ENCODE results near the gene MCM10. TPM values are rescaled to one million over a fixed set of nuclear protein-coding genes. Genes with fewer than 3 reads are reported as not detected.

Gene MCM10
- total and polyA plus RNA-seq, 10 of the 15 experiments (the other 5 are each of a cell fraction or from before 2014, with no cell fraction given): 5.8 to 35.1 (median 23.7) TPM

- H3K79me2 ChIP-seq (ENCODE audit: control insufficient read depth, insufficient read depth, low read length): no peaks in the 10 kb centered on the region
- no peak overlapping the region for H3K4me2 ChIP-seq (ENCODE audit: control insufficient read depth, insufficient read depth)
- no peak for FAIRE-seq
- H3K9ac ChIP-seq (ENCODE audit: control insufficient read depth, insufficient read depth, low read length): no peak overlapping the region
- H3K36me3 ChIP-seq (ENCODE audit: control insufficient read depth in 2 of 2, insufficient read depth in 2 of 2, low read length in 1 of 2): peaks cover 0 to 13% of the 10 kb centered on the region in 2 experiments; a peak in 3 of 4 replicates
- in situ Hi-C loops (cut with MboI) (no loop called here), intact Hi-C loops (cut with micrococcal nuclease; ENCODE audit: unreplicated experiment) (no loop called here)
- TF ChIP-seq CHD1 (IDR thresholded peaks at IDR 0.05; ENCODE audit: low read depth, low read length) (no peak), JUNB (IDR thresholded peaks at IDR 0.05) (no peak), NRF1 (conservative IDR thresholded peaks at IDR 0.05; ENCODE audit: low read depth, low read length) (no peak), POLR2AphosphoS5 (IDR thresholded peaks at IDR 0.05; ENCODE audit: low read length) (no peak), YY1 (IDR thresholded peaks at IDR 0.05; ENCODE audit: low read depth, low read length) (no peak), PKNOX1 (IDR thresholded peaks at IDR 0.05) (no peak), IKZF1 (conservative IDR thresholded peaks at IDR 0.05) (no peak), CEBPZ (IDR thresholded peaks at IDR 0.05; ENCODE audit: low read depth, low read length) (no peak), NKRF (conservative IDR thresholded peaks at IDR 0.05) (no peak), FOXM1 (IDR thresholded peaks at IDR 0.05; ENCODE audit: low read depth, low read length) (no peak)
- H3K27ac ChIP-seq (ENCODE audit: control insufficient read depth, insufficient read depth): no peak overlapping the region
- H3K4me3 ChIP-seq: no peak overlapping the region
- DNase-seq (ENCODE audit: low read depth, low spot score): no peak
- no peak for ATAC-seq
- ChIA-PET SMC1A (ENCODE audit: uncharacterized antibody, unreplicated experiment) (no interaction called here), RAD21 (ENCODE audit: unreplicated experiment) (no interaction called here), CTCF (no interaction called here), POLR2A (no interaction called here)
- no peaks in the 10 kb centered on the region for H3K9me3 ChIP-seq (replicated peaks; ENCODE audit: control insufficient read depth, insufficient read depth, low read length)
- no peaks in the 10 kb centered on the region for H3K27me3 ChIP-seq (replicated peaks in 1 of 2; ENCODE audit: control insufficient read depth in 2 of 2, insufficient read depth in 2 of 2, low read length in 1 of 2)
- H3K4me1 ChIP-seq (ENCODE audit: control insufficient read depth, insufficient read depth, low read length): no peaks in the 10 kb centered on the region
- H4K20me1 ChIP-seq (ENCODE audit: control insufficient read depth, insufficient read depth): no peaks in the 10 kb centered on the region
- no peak overlapping the region for H2AFZ ChIP-seq (ENCODE audit: control insufficient read depth, low read depth, low read length)
- no TSS peak for BruUV-seq (replicated peaks)
- WGBS (ENCODE audit: insufficient coverage, insufficient replicate concordance, low lambda C conversion rate, missing lambda C conversion rate): 79% methylated on average over 7 of the region's 7 CpGs
Measured at GRCh38 chr10:13139150-13139549, 22.2 kb upstream of the MCM10 start.

Data from GM12878 (cell line).